Mammary epithelial cell (primary cell): ENCODE data around the gene MARK2.

Source experiments
- EZH2 ChIP-seq: IDR thresholded peaks from 2 replicates; pipeline ENCODE4 v1.6.1; 2012; ENCODE audit warnings: low read length, inconsistent platforms, borderline replicate concordance
- TF ChIP-seq, protein P1 (sequence below), 2 donors: IDR thresholded peaks in 1 of 2; conservative IDR thresholded peaks in 1 of 2; 2 replicates each; pipeline ENCODE4 v1.5.1; 2011 to 2012; ENCODE audit warnings: inconsistent platforms in 2 of 2, low read length in 2 of 2, mild to moderate bottlenecking in 2 of 2, control low read depth in 1 of 2, low read depth in 1 of 2; ENCODE audit not compliant: insufficient read depth in 1 of 2; ENCODE audit errors: extremely low read depth in 1 of 2

DNA sequence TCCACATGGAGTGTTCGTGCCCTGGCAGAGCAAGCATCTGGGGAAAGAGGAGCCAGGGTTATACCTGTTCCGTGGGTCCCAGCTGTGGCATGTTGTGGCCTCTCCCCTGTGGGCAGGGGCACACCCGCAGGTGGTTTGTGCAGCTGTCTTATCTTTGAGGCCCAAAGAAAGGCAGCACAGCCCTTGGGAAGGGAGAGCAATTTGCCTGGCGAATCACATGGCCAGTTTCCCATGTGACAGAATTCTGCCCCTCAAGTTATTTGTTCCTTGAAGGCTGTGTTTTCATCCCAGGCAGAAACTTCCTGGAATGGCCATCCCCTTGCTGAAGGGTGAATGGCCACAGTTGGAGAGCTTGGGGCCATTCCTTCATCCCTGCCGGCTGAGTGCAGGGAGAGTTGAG lies 119.1 kb downstream of the MARK2 start:
- TF ChIP-seq, protein P1, sequence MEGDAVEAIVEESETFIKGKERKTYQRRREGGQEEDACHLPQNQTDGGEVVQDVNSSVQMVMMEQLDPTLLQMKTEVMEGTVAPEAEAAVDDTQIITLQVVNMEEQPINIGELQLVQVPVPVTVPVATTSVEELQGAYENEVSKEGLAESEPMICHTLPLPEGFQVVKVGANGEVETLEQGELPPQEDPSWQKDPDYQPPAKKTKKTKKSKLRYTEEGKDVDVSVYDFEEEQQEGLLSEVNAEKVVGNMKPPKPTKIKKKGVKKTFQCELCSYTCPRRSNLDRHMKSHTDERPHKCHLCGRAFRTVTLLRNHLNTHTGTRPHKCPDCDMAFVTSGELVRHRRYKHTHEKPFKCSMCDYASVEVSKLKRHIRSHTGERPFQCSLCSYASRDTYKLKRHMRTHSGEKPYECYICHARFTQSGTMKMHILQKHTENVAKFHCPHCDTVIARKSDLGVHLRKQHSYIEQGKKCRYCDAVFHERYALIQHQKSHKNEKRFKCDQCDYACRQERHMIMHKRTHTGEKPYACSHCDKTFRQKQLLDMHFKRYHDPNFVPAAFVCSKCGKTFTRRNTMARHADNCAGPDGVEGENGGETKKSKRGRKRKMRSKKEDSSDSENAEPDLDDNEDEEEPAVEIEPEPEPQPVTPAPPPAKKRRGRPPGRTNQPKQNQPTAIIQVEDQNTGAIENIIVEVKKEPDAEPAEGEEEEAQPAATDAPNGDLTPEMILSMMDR (conservative IDR thresholded peaks at IDR 0.05 in 1 of 2, IDR thresholded peaks at IDR 0.05 in 1 of 2; ENCODE audit: extremely low read depth in 1 of 2, insufficient read depth in 1 of 2, low read depth in 1 of 2, low read length in 2 of 2), result no peak
- no peak for TF ChIP-seq EZH2
